SK-N-SH (cell line): ENCODE measurements around the gene PRPF6. TPM values are rescaled to one million over a fixed set of nuclear protein-coding genes. Genes with fewer than 3 reads are reported as not detected.

Source experiments
- CTCF ChIA-PET: fragments of 300-600, 350-600 bp; formaldehyde crosslinking; extraction: SDS; loops from one replicate; lab custom pipeline; 2021; lab: Yijun Ruan, JAX
- POLR2A ChIA-PET: fragments of 350-600 bp; sonication (Branson Sonifier 250); formaldehyde crosslinking; extraction: SDS; loops from one replicate; lab custom pipeline; 2020; ENCODE audit warnings: antibody characterized with exemption, inconsistent platforms; lab: Yijun Ruan, JAX
- DNase-seq: peaks from one replicate; pipeline ENCODE4 v3.0.0; 2012
- H2AFZ ChIP-seq: fragments of 200-600 bp; sonication (generic); 2 replicates; pipeline ENCODE4 v1.8.1; 2016; ENCODE audit warnings: antibody characterized with exemption, mild to moderate bottlenecking, low read depth
- H3F3A ChIP-seq: fragments of 200-600 bp; sonication (generic); replicated peaks from 2 replicates; pipeline ENCODE3; 2016; ENCODE audit warnings: antibody characterized with exemption, mild to moderate bottlenecking; ENCODE audit not compliant: insufficient read depth
- H3K27ac ChIP-seq, 2 experiments: fragments of 200-500 bp in 1 of 2; fragments of 200-600 bp in 1 of 2; sonication (Bioruptor generic) in 1 of 2; sonication (generic), shearing (Covaris generic) in 1 of 2; 2 replicates each; pipeline versions ENCODE4 v1.5.1 to v1.6.1; 2014 to 2016; ENCODE audit warnings: low read depth in 2 of 2, inconsistent platforms in 1 of 2, low read length in 1 of 2, mild to moderate bottlenecking in 1 of 2, mixed read lengths in 1 of 2
- H3K27me3 ChIP-seq: fragments of 200-600 bp; sonication (generic), shearing (Covaris generic); 2 replicates; pipeline ENCODE4 v1.6.1; 2016; ENCODE audit warnings: mixed run types; ENCODE audit not compliant: insufficient read depth
- H3K36me3 ChIP-seq, 2 experiments: fragments of 200-500 bp in 1 of 2; fragments of 200-600 bp in 1 of 2; sonication (Bioruptor generic) in 1 of 2; sonication (generic) in 1 of 2; replicated peaks in 1 of 2; 2 replicates each; pipeline versions ENCODE3 to v1.5.1; 2014 to 2016; ENCODE audit warnings: low read length in 1 of 2, mild to moderate bottlenecking in 1 of 2; ENCODE audit not compliant: insufficient read depth in 2 of 2, control insufficient read depth in 1 of 2
- H3K4me1 ChIP-seq, 2 experiments: fragments of 200-500 bp in 1 of 2; fragments of 200-600 bp in 1 of 2; sonication (Bioruptor generic) in 1 of 2; sonication (generic), shearing (Covaris generic) in 1 of 2; 2 replicates each; pipeline versions ENCODE4 v1.5.1 to v1.6.1; 2014 to 2016; ENCODE audit warnings: low read depth in 1 of 2, low read length in 1 of 2, mixed run types in 1 of 2; ENCODE audit not compliant: insufficient read depth in 2 of 2, control insufficient read depth in 1 of 2
- H3K4me2 ChIP-seq: fragments of 200-600 bp; sonication (generic), shearing (Covaris generic); 2 replicates; pipeline ENCODE4 v1.6.1; 2017; ENCODE audit warnings: mixed run types
- H3K4me3 ChIP-seq, 2 experiments: fragments of 200-500 bp in 1 of 2; fragments of 200-600 bp in 1 of 2; sonication (Bioruptor generic) in 1 of 2; sonication (generic), shearing (Covaris generic) in 1 of 2; 2 replicates each; pipeline versions ENCODE4 v1.5.1 to v1.8.1; 2014 to 2016; ENCODE audit warnings: low read depth in 2 of 2, inconsistent platforms in 1 of 2, low read length in 1 of 2, mild to moderate bottlenecking in 1 of 2, mixed read lengths in 1 of 2, moderate library complexity in 1 of 2
- H3K79me2 ChIP-seq: fragments of 200-600 bp; sonication (generic); 2 replicates; pipeline ENCODE4 v1.8.1; 2017; ENCODE audit warnings: mild to moderate bottlenecking; ENCODE audit not compliant: insufficient read depth
- H3K9ac ChIP-seq: fragments of 200-600 bp; sonication (generic); 2 replicates; pipeline ENCODE4 v1.6.1; 2017; ENCODE audit warnings: mixed run types
- H3K9me2 ChIP-seq: fragments of 200-600 bp; sonication (generic); 2 replicates; pipeline ENCODE4 v1.6.1; 2017; ENCODE audit warnings: mixed run types
- H3K9me3 ChIP-seq: fragments of 200-600 bp; sonication (generic); 2 replicates; pipeline ENCODE4 v1.6.1; 2017; ENCODE audit warnings: mixed run types, mild to moderate bottlenecking, moderate library complexity
- H4K20me1 ChIP-seq: fragments of 200-600 bp; sonication (generic); 2 replicates; pipeline ENCODE4 v1.6.1; 2017; ENCODE audit warnings: mild to moderate bottlenecking, mixed run types; ENCODE audit not compliant: insufficient read depth
- ELF1 ChIP-seq: IDR thresholded peaks from 2 replicates; pipeline ENCODE4 v1.4.0; 2012
- EP300 ChIP-seq, 2 experiments: IDR thresholded peaks; 2 replicates each; pipeline versions ENCODE4 v1.4.0 to v1.6.1; 2012; ENCODE audit warnings: borderline replicate concordance in 1 of 2, low read depth in 1 of 2, low read length in 1 of 2
- EZH2phosphoT487 ChIP-seq: fragments of 200-600 bp; sonication (generic); IDR thresholded peaks from 2 replicates; pipeline ENCODE4 v1.6.1; 2017; ENCODE audit warnings: low read depth, mixed run types, mild to moderate bottlenecking, antibody characterized with exemption, moderate library complexity, borderline replicate concordance
- FOSL2 ChIP-seq: IDR thresholded peaks from 2 replicates; pipeline ENCODE4 v1.4.0; 2012; ENCODE audit warnings: low read depth, mild to moderate bottlenecking, moderate library complexity, borderline replicate concordance
- FOXJ3 ChIP-seq: sonication (generic); formaldehyde crosslinking; IDR thresholded peaks from 2 replicates; pipeline ENCODE4 v1.5.1; 2020; ENCODE audit warnings: mild to moderate bottlenecking, missing genetic modification reagents
- FOXM1 ChIP-seq: IDR thresholded peaks from 2 replicates; pipeline ENCODE4 v1.4.0; 2012; ENCODE audit warnings: low read depth, mild to moderate bottlenecking
- GABPA ChIP-seq: IDR thresholded peaks from 2 replicates; pipeline ENCODE4 v1.4.0; 2012; ENCODE audit warnings: low read depth, mild to moderate bottlenecking
- GATA2 ChIP-seq: sonication (generic); formaldehyde crosslinking; IDR thresholded peaks from 2 replicates; pipeline ENCODE4 v1.5.0; 2020; ENCODE audit warnings: mild to moderate bottlenecking, missing genetic modification reagents
- MEF2A ChIP-seq: IDR thresholded peaks from 2 replicates; pipeline ENCODE4 v1.4.0; 2012; ENCODE audit warnings: low read depth, borderline replicate concordance
- RAD21 ChIP-seq: IDR thresholded peaks from 2 replicates; pipeline ENCODE4 v1.6.1; 2012; ENCODE audit warnings: mild to moderate bottlenecking, low read length
- RCOR1 ChIP-seq: fragments of 150-350 bp; IDR thresholded peaks from 2 replicates; pipeline ENCODE4 v1.6.1; 2017; ENCODE audit warnings: antibody characterized with exemption, low read length
- RXRA ChIP-seq: IDR thresholded peaks from 2 replicates; pipeline ENCODE4 v1.4.0; 2012; ENCODE audit warnings: low read depth, mild to moderate bottlenecking, borderline replicate concordance
- TAF1 ChIP-seq: IDR thresholded peaks from 2 replicates; pipeline ENCODE4 v1.6.1; 2012; ENCODE audit warnings: low read depth, mild to moderate bottlenecking, low read length, moderate library complexity, borderline replicate concordance
- WGBS: methylation state at CpG from one replicate; pipeline ENCODE4 v1.1.6; 2017; ENCODE audit warnings: low lambda C conversion rate; 5-methylcytosine and 5-hydroxymethylcytosine counted together
- polyA plus RNA-seq, 3 experiments: library from polyadenylated mRNA; depleted of rRNA; stranded (reverse); fragments of >200 nt; gene quantifications; 2 replicates each; pipeline ENCODE4 v1.2.3, GENCODE V29; 2012
- TF ChIP-seq, protein P1 (sequence below): fragments of 150-350 bp; IDR thresholded peaks from 2 replicates; pipeline ENCODE4 v1.6.1; 2017; ENCODE audit warnings: antibody characterized with exemption, low read length, low read depth, borderline replicate concordance
- TF ChIP-seq, protein P2 (sequence below): fragments of 200-600 bp; sonication (generic); IDR thresholded peaks from 2 replicates; pipeline ENCODE4 v1.6.1; 2017; ENCODE audit warnings: antibody characterized with exemption, mild to moderate bottlenecking, moderate library complexity
- TF ChIP-seq, protein P3 (sequence below): IDR thresholded peaks from 2 replicates; pipeline ENCODE4 v1.4.0; 2012; ENCODE audit warnings: low read depth, borderline replicate concordance

PRPF6 gene
- polyA plus RNA-seq, 1 of the 3 experiments (the other 2 are of a cell fraction) = 59.1 TPM

DNA sequence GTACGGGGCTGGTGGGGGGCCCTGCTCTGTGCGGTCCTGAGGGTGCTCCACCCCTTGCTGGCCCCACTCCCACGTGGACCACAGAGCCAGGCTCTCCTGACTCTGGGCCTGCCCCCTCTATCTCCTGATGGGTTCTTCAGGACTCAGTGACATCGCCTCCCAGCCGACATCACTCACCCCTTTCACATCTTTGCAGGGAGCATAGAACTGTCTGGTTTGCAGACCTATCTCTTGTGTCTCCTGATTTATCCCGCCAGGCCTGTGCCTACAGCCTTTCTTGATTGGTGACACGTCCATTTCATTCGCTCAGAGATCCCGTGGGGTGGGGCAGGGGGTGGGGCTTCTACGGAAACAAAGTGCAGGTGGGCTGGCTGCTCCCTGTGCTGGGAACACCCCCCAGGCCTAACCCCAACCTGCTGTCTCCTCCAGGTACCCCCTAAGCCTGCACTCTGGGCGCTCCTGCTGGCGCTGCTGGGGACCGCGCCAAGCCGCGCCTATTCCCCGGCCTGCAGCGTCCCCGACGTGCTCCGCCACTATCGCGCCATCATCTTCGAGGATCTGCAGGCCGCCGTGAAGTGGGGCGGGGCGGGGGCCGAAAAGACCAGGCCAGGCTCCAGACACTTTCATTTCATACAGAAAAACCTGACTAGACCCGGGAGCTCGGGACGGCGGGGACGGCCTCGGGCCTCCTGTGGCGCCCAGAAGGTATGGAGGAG is 56.7 kb downstream of the PRPF6 start:
- H3K4me2 ChIP-seq = no peak overlapping the region

DNA sequence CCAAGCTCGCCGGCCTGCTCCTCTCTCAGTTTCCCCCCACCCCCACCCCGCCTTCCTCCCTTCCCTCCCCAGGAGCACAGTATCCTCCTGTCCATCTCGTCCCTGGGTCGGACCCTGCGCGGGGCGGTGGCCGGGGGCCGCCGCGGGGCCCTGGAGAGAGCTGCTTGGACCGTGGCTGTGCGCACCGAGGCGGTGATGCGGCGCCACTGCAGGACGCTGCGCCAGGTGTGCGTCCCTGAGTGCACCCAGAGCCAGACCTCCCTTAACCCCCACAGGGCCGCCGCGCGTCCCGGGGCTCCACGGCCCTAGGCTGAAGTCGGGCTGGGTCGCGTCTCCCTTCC is 57.3 kb downstream of the PRPF6 start:
- H2AFZ ChIP-seq = no peak overlapping the region
- POLR2A ChIA-PET = interaction anchor here (0.9 to 3.6 kb wide), 2 partner anchors 57 to 502 kb away, joined by 3 to 18 read pairs; partner anchors contain the start of gene PRPF6

More for the DNA sequence above, 56.7 kb downstream of the PRPF6 start:
- H4K20me1 ChIP-seq = 0 out of 2 replicates have a peak, but pooled peaks cover 10% of the 10 kb centered on the region
- POLR2A ChIA-PET = interaction anchor here (3.6 kb wide), 1 partner anchor 56 kb away, joined by 18 read pairs; the partner anchor contains the start of gene PRPF6
- 30% methylated on average over 18 of the region's 36 CpGs for WGBS
- no peaks in the 10 kb centered on the region for H3K9me3 ChIP-seq
- no peak for TF ChIP-seq FOSL2
- TF ChIP-seq RCOR1 = no peak
- no peak for TF ChIP-seq FOXM1
- TF ChIP-seq GATA2 (CRISPR knock-in tag) = peak; percentile 28; the same call in 1 of the 2 replicates
- no peak for TF ChIP-seq EZH2phosphoT487
- H3K9me2 ChIP-seq = no peaks in the 10 kb centered on the region
- no peaks in the 10 kb centered on the region for H3K27me3 ChIP-seq
- peaks cover 0 to 14% of the 10 kb centered on the region in 2 experiments for H3K36me3 ChIP-seq
- CTCF ChIA-PET = interaction anchor here (0.6 to 7.7 kb wide), 28 partner anchors 10 to 513 kb away, joined by 3 to 85 read pairs (median 4); partner anchors contain the start of genes LKAAEAR1, OPRL1, PRPF6 and RGS19
- H3K9ac ChIP-seq = no peak overlapping the region
- H3K27ac ChIP-seq = no peak overlapping the region
- H3K79me2 ChIP-seq = no peaks in the 10 kb centered on the region
- no peaks in the 10 kb centered on the region for H3F3A ChIP-seq
- H3K4me3 ChIP-seq = no peak overlapping the region
- no peak overlapping the region for H2AFZ ChIP-seq
- no peak for DNase-seq
- peaks cover 0 to 13% of the 10 kb centered on the region in 2 experiments; a peak in 1 of 4 replicates for H3K4me1 ChIP-seq

More for the DNA sequence above, 57.3 kb downstream of the PRPF6 start:
- Histone ChIP-seq H3K4me3 (peak overlapping the region; percentile 42 to 57; a peak in 2 of 4 replicates), H3K4me2 (peak overlapping the region; percentile 82; the same call in 1 of the 2 replicates), H3K36me3 (peaks cover 0 to 8% of the 10 kb centered on the region in 2 experiments), H3K79me2 (no peaks in the 10 kb centered on the region), H3F3A (no peaks in the 10 kb centered on the region), H3K9ac (no peak overlapping the region), H3K9me3 (no peaks in the 10 kb centered on the region), H3K9me2 (no peaks in the 10 kb centered on the region), H3K4me1 (peaks cover 0 to 13% of the 10 kb centered on the region in 2 experiments; a peak in 1 of 4 replicates), H3K27ac (no peak overlapping the region), H3K27me3 (no peaks in the 10 kb centered on the region), H4K20me1 (0 out of 2 replicates have a peak, but pooled peaks cover 10% of the 10 kb centered on the region)
- CTCF ChIA-PET = interaction anchor here (0.6 to 7.7 kb wide), 43 partner anchors 8 to 514 kb away, joined by 3 to 85 read pairs (median 4); partner anchors contain the start of genes LKAAEAR1, OPRL1, PRPF6 and RGS19
- no peak for DNase-seq
- WGBS = 10% methylated on average over 2 of the region's 30 CpGs
- TF ChIP-seq, protein P1, sequence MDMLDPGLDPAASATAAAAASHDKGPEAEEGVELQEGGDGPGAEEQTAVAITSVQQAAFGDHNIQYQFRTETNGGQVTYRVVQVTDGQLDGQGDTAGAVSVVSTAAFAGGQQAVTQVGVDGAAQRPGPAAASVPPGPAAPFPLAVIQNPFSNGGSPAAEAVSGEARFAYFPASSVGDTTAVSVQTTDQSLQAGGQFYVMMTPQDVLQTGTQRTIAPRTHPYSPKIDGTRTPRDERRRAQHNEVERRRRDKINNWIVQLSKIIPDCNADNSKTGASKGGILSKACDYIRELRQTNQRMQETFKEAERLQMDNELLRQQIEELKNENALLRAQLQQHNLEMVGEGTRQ = no peak
- no peak for TF ChIP-seq RXRA
- no peak for TF ChIP-seq MEF2A
- TF ChIP-seq, protein P2, sequence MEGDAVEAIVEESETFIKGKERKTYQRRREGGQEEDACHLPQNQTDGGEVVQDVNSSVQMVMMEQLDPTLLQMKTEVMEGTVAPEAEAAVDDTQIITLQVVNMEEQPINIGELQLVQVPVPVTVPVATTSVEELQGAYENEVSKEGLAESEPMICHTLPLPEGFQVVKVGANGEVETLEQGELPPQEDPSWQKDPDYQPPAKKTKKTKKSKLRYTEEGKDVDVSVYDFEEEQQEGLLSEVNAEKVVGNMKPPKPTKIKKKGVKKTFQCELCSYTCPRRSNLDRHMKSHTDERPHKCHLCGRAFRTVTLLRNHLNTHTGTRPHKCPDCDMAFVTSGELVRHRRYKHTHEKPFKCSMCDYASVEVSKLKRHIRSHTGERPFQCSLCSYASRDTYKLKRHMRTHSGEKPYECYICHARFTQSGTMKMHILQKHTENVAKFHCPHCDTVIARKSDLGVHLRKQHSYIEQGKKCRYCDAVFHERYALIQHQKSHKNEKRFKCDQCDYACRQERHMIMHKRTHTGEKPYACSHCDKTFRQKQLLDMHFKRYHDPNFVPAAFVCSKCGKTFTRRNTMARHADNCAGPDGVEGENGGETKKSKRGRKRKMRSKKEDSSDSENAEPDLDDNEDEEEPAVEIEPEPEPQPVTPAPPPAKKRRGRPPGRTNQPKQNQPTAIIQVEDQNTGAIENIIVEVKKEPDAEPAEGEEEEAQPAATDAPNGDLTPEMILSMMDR = no peak
- TF ChIP-seq RAD21 = no peak
- TF ChIP-seq, protein P3, sequence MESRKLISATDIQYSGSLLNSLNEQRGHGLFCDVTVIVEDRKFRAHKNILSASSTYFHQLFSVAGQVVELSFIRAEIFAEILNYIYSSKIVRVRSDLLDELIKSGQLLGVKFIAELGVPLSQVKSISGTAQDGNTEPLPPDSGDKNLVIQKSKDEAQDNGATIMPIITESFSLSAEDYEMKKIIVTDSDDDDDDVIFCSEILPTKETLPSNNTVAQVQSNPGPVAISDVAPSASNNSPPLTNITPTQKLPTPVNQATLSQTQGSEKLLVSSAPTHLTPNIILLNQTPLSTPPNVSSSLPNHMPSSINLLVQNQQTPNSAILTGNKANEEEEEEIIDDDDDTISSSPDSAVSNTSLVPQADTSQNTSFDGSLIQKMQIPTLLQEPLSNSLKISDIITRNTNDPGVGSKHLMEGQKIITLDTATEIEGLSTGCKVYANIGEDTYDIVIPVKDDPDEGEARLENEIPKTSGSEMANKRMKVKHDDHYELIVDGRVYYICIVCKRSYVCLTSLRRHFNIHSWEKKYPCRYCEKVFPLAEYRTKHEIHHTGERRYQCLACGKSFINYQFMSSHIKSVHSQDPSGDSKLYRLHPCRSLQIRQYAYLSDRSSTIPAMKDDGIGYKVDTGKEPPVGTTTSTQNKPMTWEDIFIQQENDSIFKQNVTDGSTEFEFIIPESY = no peak
- no peak for TF ChIP-seq ELF1
- no peak for TF ChIP-seq GABPA
- no peak for TF ChIP-seq TAF1
- no peak for TF ChIP-seq EP300 (IDR thresholded peaks at IDR 0.05; ENCODE audit: borderline replicate concordance in 1 of 2, low read depth in 1 of 2, low read length in 1 of 2)
- TF ChIP-seq FOXJ3 (CRISPR knock-in tag) = no peak
